RWPE2 (cell line): ENCODE measurements around the gene EXOC6.

ENCODE experiments used
- ATAC-seq: fragments of 200-7000 bp; cut with Tn5 transposase; 3 replicates; pipeline ENCODE4 v1.9.1; 2021; ENCODE audit warnings: low read depth
- DNase-seq: peaks from one replicate; pipeline ENCODE4 v3.0.0-alpha.2; 2020; ENCODE audit warnings: low spot score
- H3K27ac ChIP-seq: fragments of 450-650 bp; 2 replicates; pipeline ENCODE4 v1.5.1; 2017; ENCODE audit warnings: mild to moderate bottlenecking; ENCODE audit not compliant: poor library complexity, severe bottlenecking
- H3K27me3 ChIP-seq: fragments of 250-450 bp; sonication (Bioruptor Pico); 2 replicates; pipeline ENCODE4 v1.5.1; 2021; ENCODE audit warnings: mild to moderate bottlenecking, moderate library complexity; ENCODE audit not compliant: insufficient read depth, poor library complexity, severe bottlenecking
- H3K36me3 ChIP-seq: fragments of 250-450 bp; sonication (Bioruptor Pico); 2 replicates; pipeline ENCODE4 v1.5.1; 2020; ENCODE audit warnings: low read depth, mild to moderate bottlenecking, moderate library complexity
- H3K4me1 ChIP-seq: fragments of 250-450 bp; sonication (Bioruptor Pico); 2 replicates; pipeline ENCODE4 v1.5.1; 2021; ENCODE audit warnings: mild to moderate bottlenecking, moderate library complexity; ENCODE audit not compliant: insufficient read depth, poor library complexity, severe bottlenecking
- H3K4me3 ChIP-seq: fragments of 250-450 bp; sonication (Bioruptor Pico); 2 replicates; pipeline ENCODE4 v1.5.1; 2021; ENCODE audit warnings: mild to moderate bottlenecking, moderate library complexity; ENCODE audit not compliant: severe bottlenecking
- H3K9me3 ChIP-seq: fragments of 250-450 bp; sonication (Bioruptor Pico); 2 replicates; pipeline ENCODE4 v1.5.1; 2021; ENCODE audit warnings: mild to moderate bottlenecking, moderate library complexity; ENCODE audit not compliant: severe bottlenecking
- TF ChIP-seq, protein P1 (sequence below): fragments of 450-650 bp; IDR thresholded peaks from one replicate; pipeline ENCODE4 v1.5.1; 2017; ENCODE audit warnings: mild to moderate bottlenecking, moderate library complexity; ENCODE audit not compliant: poor library complexity, severe bottlenecking

Gene EXOC6

DNA sequence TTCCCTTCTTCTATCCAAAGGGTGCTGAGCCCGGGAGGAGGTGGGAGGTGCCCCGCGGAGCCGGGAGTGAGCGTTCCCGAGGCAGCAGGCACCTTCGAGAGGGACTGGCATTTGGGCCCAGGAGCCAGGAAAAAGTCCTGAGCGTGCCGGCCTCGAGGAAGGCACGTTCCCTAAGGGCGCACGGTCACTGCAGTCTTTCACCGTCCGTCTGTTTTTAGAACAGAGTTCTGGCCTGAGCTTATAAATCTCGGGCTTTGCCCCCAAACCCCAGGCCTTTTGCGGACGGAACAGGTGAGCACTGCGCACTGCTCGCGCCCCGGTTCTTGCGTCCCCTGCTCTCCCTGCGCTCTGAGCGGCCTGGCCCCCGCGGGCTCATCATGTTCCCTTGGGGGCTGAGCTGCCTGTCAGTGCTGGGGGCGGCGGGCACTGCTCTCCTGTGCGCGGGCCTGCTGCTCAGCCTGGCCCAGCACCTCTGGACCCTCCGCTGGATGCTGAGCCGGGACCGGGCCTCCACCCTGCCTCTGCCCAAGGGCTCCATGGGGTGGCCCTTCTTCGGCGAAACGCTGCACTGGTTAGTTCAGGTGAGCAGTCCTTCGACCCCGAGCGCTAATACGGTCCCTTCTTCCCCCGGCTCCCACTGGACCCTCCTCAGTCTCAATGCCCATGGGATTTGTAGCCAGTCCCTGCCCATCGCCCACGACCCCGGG lies 212.7 kb downstream of the EXOC6 start:
- Histone ChIP-seq H3K9me3 (no peaks in the 10 kb centered on the region), H3K4me3 (no peak overlapping the region), H3K36me3 (no peaks in the 10 kb centered on the region), H3K27ac (no peak overlapping the region), H3K4me1 (no peaks in the 10 kb centered on the region), H3K27me3 (peaks cover 40% of the 10 kb centered on the region)
- TF ChIP-seq, protein P1, sequence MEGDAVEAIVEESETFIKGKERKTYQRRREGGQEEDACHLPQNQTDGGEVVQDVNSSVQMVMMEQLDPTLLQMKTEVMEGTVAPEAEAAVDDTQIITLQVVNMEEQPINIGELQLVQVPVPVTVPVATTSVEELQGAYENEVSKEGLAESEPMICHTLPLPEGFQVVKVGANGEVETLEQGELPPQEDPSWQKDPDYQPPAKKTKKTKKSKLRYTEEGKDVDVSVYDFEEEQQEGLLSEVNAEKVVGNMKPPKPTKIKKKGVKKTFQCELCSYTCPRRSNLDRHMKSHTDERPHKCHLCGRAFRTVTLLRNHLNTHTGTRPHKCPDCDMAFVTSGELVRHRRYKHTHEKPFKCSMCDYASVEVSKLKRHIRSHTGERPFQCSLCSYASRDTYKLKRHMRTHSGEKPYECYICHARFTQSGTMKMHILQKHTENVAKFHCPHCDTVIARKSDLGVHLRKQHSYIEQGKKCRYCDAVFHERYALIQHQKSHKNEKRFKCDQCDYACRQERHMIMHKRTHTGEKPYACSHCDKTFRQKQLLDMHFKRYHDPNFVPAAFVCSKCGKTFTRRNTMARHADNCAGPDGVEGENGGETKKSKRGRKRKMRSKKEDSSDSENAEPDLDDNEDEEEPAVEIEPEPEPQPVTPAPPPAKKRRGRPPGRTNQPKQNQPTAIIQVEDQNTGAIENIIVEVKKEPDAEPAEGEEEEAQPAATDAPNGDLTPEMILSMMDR = no peak
- ATAC-seq (no peak), DNase-seq (no peak)

DNA sequence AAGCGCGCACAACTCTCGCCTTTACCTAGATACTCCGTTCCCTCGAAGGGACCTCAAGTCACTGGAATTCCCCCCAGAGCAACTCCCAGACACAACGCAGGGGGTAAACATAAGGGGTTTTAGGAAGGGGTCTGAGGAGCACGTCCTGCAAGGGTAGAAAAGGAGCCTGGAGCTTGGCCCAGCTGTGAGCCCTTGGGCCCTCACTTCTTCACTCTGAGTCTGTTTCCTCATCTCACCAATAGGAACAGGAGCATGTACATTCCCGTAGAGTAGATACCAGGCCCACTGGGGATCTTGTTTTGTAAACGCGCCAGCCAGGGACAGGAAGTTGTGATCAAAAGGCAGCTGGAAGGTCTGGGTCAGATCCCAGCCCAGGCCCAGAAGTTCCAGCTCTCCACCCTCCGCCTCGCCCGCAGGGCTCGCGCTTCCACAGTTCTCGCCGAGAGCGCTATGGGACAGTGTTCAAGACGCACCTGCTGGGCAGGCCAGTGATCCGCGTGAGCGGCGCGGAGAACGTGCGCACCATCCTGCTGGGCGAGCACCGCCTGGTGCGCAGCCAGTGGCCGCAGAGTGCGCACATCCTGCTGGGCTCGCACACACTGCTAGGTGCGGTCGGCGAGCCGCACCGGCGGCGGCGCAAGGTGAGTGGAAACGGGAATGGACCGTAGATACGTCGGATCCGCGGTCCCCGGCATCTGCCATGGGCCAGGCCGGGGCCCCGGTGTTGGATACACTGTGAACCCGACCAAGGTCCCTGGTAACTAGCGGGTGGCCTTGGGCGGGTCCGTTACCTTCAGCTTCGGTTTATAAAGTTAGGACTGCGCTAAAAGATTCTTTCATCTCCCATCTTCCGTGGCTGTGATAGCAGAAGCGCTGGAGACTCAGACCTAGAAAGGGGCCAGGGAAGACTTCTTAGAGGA lies 213.5 kb downstream of the EXOC6 start:
- TF ChIP-seq, protein P1 = no peak
- Histone ChIP-seq H3K27me3 (peaks cover 48% of the 10 kb centered on the region), H3K4me3 (no peak overlapping the region), H3K36me3 (no peaks in the 10 kb centered on the region), H3K9me3 (no peaks in the 10 kb centered on the region), H3K27ac (no peak overlapping the region), H3K4me1 (no peaks in the 10 kb centered on the region)
- DNase-seq (no peak), ATAC-seq (peak; percentile 25; the same call in 1 of the 3 replicates)

DNA sequence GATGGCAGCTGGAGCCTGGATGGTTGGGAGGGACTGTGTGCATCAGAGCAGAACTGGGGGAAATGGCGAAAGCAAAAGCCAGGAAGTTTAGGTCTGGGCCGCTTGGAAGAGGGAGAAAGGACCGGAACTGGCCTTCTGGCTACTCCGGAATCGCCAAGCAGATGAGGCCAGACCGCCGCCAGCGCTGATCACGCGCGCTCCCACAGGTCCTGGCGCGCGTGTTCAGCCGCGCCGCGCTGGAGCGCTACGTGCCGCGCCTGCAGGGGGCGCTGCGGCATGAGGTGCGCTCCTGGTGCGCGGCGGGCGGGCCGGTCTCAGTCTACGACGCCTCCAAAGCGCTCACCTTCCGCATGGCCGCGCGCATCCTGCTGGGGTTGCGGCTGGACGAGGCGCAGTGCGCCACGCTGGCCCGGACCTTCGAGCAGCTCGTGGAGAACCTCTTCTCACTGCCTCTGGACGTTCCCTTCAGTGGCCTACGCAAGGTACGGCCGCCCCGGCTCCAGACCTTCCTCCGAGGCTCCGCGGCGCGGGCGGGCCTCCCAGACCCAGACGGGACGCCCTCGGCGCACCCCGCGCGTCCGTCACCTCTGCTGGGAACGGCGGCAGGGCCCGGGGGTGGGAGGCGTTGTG lies 214.3 kb downstream of the EXOC6 start:
- DNase-seq (no peak), ATAC-seq (peak; percentile 60)
- Histone ChIP-seq H3K27ac (no peak overlapping the region), H3K4me3 (peak overlapping the region; percentile 8), H3K9me3 (no peaks in the 10 kb centered on the region), H3K4me1 (no peaks in the 10 kb centered on the region), H3K27me3 (peaks cover 56% of the 10 kb centered on the region), H3K36me3 (no peaks in the 10 kb centered on the region)
- TF ChIP-seq, protein P1 = peak; percentile 60

DNA sequence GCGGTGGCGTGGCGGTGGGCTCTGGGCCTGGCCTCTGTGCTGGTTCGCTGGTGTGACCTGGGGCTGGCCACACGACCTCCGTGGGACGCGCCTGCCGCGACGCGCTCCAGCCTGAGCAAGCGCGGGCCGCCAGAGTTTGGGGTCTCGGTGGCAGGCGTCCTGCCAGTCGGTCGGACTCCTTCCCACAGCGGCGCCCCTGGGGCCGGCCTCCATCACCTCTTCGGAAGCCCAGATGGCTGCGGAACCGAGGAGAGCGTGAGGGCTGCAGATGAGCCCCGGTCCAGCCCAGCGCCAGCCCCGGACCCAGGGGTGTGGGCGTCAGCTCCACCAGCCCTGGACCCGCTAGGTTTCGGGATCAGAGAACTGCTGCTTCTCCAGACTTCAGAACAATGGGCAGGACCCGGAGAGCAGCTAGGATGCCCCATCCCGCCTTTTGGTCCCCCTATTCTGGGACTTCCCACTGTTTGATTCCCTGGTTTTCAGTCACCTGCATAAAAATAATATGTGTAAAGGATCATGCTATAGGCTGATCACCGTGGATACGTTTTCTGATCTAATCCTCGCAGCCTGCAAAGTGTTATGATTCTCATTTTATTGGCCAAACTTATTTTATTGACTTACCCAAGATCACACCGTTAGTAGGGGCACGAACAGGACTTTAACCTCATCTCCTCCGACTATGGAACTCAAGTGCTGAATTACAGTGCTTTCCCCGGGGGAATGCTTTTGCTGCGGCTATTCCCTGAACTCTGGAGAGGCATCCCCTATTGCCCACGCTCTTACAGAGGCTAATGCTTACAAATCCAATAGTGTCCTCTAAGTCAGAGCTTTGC lies 215.0 kb downstream of the EXOC6 start:
- ATAC-seq = no peak
- no peaks in the 10 kb centered on the region for H3K9me3 ChIP-seq
- no peak for DNase-seq
- H3K27me3 ChIP-seq = peaks cover 63% of the 10 kb centered on the region
- TF ChIP-seq, protein P1 = no peak
- H3K4me1 ChIP-seq = no peaks in the 10 kb centered on the region
- no peaks in the 10 kb centered on the region for H3K36me3 ChIP-seq
- H3K27ac ChIP-seq = no peak overlapping the region
- H3K4me3 ChIP-seq = no peak overlapping the region
